ENCODE measurements around the gene TBC1D20.

GRCh38 chr20:461254-462198, 807 bp downstream of the TBC1D20 start:
- no peak for TF ChIP-seq CTCF (IDR thresholded peaks at IDR 0.05)
- no peak for TF ChIP-seq POLR2A (IDR thresholded peaks at IDR 0.05)

All from Peyer's patch (tissue), 4 donors.